ENCODE measurements around the gene ABCG8.
"Not testable (repeated sequence)": the region's sequence is repeated elsewhere in the genome, so short reads cannot be mapped to it uniquely, and the experiment has no call there.

ABCG8 gene

GRCh38 chr2:43874776-43875451 is 36.1 kb downstream of the ABCG8 start:
- DNase-seq, result no peak

DNA sequence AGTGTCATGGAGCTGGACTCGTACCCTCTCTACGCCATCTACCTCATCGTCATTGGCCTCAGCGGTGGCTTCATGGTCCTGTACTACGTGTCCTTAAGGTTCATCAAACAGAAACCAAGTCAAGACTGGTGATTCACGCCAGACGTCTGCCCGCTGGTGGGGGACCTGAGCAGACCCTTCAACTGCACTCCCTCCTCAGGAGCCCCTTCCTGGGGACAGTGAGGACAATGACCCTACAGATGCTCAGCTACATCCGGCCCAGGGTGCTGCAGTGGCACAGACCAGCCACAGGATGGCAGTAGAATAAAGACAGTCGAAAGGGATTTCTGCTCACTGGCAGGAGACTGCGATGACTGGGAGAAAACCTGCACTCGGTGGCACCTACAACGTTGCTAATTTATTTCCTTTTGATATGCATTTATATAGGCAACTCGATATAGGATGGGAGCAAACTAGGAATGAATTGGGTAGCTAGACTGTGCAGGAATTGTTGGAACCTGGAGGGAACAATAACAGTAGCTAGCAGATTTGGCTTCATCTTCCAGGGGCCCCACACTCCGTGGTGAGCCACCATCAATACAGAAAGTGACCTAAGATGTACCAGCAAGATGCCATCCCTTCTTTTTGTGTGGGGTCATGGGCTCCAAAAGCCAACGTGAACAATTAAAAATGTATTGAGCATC is 39.2 kb downstream of the ABCG8 start:
- peak; percentile 30 for DNase-seq

DNA sequence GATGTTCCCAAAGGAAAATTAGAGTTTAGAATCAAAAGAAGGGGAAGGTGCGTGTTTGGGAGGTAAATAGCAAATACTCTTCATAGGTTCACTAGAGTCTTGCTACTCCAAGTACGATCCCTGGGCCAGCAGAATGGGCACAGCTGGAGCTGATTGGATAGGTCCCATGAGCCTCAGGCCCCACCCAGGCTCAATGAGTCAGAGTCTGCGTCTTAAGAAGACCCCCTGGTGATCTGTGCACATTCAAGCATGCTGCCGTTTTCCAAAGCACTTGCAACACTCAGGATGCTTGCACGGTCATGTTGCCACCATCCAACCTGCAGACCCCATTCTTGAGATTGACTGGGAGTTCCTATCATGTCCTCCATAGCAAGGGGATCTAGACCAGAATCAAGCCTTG is 40.5 kb downstream of the ABCG8 start:
- DNase-seq, result no peak

GRCh38 chr2:43880471-43880870 is 41.7 kb downstream of the ABCG8 start:
- DNase-seq, result no peak

GRCh38 chr2:43880952-43881351 is 42.2 kb downstream of the ABCG8 start:
- no peak for DNase-seq

GRCh38 chr2:43882312-43882711 is 43.5 kb downstream of the ABCG8 start:
- no peak for DNase-seq

- no peak for DNase-seq
Measured at GRCh38 chr2:43884689-43885088, 45.9 kb downstream of the ABCG8 start.

DNA sequence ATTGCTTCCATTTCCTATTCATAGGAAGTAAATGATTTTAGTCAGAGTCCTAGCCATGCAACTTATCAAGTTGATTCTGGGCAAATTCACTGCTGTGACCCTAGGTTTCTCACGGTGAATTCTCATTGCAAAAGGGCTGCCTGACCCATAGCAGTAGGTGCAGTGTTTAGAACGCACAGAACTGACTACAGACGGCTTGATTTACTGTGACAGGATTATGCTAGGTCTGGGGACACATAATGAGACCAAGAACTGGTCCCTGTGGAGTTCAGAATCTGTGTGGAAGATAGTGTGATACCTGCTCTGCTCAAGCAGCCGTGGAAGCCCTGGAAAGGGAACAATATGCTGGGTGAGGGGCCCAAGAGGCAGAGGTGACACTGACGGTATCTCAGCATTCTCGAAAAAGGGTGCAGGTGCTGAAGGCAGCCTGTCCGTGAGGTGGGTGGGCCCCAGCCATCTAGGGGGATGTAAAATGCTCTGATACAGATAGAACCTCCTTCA is 46.4 kb downstream of the ABCG8 start:
- no peak for DNase-seq

DNA sequence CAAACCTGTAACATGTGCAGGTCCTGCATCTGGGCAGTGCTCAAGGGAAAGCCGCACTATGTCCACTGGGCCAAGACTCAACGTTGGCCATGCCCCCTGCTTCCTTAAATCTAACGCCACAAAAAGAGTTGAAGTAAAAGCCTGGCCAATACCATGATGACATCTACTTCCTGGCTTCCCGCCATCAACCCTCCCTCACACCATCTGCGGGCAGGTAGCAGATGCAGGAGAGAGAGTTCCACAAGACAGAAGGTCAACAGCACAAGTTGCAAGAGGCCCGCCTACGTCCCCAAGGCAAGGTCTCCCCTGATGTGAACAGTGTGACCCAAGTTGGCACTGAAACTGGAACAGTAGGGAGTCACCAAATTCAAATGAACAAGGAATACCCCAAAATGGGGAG is 48.4 kb downstream of the ABCG8 start:
- DNase-seq, result no peak

- no peak for DNase-seq
Measured at GRCh38 chr2:43889416-43889815, 50.6 kb downstream of the ABCG8 start.

DNA sequence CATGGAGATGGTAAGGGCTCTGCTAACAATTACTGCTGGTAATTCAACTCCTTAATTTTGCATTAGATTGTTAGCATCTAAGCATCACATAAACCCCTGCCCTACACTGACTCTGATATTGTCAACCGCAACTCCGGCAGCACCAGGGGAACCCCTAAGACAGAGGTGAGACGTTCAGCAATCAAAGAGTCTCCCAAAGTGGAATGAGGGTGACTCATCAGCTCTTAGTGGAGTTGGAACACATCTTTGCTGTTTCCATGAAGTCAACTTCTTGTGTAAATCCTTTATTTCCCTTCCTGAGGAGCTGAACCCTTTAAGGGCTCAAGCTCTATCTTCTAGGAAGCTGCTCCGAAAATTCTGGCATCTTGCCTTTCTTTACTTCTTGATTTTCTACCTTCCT is 52.1 kb downstream of the ABCG8 start:
- no peak for DNase-seq

GRCh38 chr2:43894743-43895142 is 56.0 kb downstream of the ABCG8 start:
- DNase-seq, result no peak

DNA sequence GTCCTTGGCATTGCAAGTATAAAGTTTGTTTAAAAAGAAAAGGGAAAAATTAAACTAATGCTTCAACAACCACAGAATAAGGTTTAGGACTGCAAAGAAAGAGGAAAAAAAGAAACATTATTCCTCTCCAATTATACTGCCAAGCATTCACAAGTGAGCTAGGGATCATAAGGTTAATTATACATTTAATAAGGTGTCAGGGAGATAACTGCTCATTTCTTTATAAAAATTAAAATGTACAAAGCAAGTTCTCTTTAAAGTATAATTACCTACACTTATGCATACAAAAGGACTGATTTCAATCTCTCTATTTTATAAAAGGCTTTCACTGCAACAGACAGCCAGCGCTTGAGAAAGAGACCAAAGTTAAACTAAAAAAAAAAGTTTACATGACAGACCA is 58.1 kb downstream of the ABCG8 start:
- no peak for DNase-seq

DNA sequence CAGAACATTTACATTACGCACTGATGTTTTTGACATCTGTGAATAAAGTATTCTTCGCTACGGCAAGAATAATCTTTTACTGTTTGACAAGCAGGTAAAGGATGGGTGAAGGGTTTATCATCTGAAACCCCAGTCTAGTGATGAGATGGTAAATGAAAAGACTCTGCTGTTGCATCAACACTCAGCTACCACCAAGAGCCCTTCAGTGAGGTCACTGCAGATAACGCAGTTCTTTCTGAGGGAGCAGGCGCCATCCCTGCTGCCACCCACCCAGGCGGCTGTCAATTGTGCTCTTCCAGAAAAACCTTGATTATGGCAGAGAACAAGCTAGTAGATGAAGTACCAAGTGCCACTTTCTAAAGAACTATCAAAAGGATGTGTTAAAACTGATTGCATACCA is 58.7 kb downstream of the ABCG8 start:
- DNase-seq, result no peak

GRCh38 chr2:43898134-43898837 is 59.5 kb downstream of the ABCG8 start:
- no peak for DNase-seq

DNA sequence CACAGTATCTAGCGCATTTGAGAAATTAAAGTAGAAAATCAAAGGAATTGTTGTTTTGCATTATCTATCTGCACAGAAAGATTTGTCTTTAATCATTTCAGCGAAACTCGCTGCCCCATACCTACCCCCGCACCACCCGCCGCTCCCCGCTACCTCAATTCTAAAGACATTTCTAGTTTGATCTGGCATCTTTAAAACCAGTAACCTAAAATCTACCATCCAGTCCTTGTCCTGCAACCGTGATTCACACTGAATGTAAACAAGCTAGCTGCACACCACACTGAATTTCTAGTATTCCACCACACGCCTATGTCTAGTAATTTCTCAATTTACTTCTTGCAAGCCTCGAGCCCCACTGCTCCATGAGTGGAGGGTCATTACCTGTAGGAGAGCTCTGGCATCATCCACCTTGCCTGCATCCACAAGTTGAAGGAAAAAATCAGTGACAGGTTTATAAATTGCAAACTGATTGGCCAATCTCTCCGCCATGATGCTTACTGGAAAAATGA is 60.1 kb downstream of the ABCG8 start:
- no peak for DNase-seq

DNA sequence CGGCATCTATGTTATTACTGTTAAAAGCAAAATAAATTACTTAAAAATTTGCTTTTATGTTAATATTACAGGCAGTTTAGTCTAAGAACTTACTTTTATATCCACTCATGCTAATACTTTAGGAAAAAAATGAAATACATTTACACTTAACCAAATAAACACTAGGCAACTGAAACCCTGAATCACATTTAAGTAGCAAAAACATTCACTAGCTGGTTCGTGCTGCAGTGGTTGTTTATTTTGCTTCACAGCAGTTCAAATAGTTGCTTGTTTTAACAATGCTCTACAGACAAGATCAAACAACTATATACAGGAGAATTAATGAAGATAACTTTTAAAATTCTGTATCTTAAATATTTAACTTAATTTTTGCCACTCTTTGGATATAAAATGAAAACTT is 60.8 kb downstream of the ABCG8 start:
- DNase-seq, result no peak

DNA sequence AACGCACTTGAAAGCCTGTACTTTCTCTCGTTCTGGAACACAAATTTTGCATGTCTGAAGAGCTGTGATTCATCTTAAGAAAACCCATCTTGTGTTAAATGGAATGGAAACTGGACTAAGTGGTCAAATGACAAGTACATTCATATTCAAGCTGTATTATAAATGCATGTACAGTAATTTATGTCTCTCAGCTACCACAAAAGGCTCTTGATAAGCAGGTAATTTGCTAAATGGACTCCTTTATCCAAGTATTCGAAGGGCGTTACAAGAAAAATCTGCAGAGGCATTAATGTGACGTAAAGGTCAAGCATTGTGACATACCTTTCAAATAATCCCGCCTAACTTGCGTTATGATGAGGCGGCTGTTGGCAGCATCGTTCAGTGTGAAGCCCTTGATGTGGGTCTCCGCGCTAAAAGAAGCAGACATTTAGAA is 66.6 kb downstream of the ABCG8 start:
- no peak for DNase-seq

DNA sequence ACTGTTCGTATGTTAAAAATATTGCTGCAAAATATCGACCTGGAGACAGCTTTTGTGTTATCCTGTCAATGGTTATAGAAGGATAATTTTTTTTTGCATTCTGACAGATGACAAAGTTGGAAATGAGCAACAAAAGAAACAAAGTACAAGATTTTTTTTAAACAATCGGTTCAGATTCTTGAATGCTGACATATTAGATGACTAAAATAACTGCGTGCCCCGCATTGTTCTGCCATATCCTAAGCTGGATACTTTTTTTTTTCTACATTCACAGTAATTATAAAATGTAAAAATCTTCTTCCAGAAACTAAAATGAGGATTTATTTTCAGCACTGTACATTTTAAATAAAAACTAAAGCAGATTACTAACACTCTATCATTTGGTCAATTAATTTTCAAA is 67.1 kb downstream of the ABCG8 start:
- DNase-seq, result no peak

DNA sequence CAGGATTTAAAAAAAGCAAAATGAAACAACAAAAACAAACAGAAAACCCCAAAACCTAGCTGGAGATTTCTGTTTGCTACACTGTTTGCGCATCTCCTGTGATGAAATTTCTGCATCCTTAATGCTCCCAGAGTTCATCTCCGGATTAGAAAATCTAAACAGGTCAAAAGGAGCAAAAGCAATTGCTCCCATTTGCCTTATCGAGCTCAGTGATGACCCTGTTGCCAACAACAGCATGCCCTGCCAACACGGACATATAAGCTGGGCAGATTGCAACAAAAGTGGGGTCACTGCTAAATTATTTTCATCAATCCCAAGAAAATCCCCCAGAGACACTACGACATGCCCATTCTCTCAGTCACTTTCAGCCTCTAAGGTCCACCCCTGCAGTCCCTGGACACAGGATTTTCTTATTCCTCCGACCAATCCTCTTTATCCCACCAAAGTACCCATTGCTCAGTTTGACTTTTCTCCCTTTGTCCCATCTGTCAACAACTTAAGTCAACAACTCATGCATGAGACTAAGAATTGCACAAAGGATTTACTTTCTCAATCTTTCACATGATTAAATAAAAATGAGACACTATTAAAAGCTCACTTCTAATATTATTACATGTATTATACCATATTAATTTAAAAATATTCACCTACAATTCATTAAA is 67.8 kb downstream of the ABCG8 start:
- no peak for DNase-seq

DNA sequence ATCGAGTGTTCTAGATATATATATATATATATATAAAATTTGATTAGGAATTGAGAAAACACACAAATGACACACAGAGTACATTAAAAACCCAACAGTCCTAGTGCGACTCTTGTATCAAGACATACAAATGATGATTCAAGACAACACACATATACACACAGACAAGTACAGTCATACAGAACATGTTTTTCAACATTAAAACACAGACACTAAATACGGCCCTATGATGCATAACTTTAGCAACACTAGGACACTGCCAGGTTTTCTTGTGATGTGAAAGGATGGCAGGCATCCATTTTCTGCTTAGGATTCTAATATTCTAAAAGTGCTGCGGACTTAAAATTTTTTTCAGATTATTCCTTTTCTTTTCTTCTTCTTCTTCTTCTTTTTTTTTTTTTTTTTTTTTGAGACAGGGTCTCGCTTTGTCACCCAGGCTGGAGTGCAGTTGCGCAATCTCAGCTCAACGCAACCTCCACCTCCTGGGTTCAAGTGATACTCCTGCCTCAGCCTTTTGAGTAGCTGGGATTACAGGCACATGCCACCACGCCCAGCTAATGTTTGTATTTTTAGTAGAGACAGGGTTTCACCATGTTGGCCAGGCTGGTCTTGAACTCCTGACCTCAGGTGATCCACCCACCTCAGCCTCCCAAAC is 72.5 kb downstream of the ABCG8 start:
- DNase-seq, result not testable (repeated sequence)

DNA sequence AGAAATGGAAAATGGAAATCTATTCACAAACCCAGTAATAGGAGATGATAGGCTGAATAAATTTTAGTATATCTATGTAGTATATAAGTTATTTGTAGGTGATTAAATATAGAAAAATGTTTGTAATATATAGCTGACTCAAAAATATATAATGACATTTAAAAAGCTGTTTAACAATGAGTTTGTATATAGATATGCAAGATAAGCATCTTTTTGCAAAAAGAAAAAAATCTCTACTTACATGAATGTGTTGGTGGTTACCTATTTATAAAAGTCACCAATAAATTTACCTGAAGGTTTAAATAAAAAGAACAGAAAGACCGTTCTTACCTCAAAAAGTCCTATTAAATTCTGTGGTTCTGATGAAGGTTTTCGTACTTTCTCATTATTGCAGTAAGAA is 85.7 kb downstream of the ABCG8 start:
- DNase-seq, result no peak

DNA sequence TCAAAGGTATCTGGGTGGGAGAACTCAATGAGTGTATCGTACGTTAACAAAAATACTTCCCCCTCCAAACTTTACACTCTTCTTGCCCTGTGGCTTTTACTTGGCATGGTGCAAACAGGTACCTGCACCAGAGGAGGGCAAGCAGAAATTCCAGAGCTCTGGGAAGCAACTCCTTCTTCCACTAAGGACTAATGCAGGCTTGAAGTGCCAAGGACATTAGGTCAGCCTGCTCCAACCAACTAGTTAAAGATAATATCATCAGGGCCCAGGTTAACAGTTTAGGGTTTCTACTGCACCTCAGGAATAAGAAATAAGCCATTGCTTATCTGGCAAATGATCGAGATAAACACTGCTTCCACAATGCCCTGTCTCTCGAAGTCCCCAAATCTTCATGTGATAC is 86.7 kb downstream of the ABCG8 start:
- DNase-seq, result no peak

All from CD4-positive, alpha-beta T cell treated with Interleukin-15 for 1 hour (primary cell).